Parathyroid adenoma (tissue), 2 donors: ENCODE data around the gene ZNF678.

Experiments used
- H2AFZ ChIP-seq: fragments of 300-600 bp; sonication (generic); one replicate; pipeline ENCODE4 v1.7.0; 2017; ENCODE audit warnings: antibody characterized with exemption, mild to moderate bottlenecking
- H3K27ac ChIP-seq: fragments of 300-600 bp; sonication (generic); one replicate; pipeline ENCODE4 v1.7.0; 2017
- H3K27me3 ChIP-seq: fragments of 300-600 bp; sonication (generic); one replicate; pipeline ENCODE4 v1.7.0; 2017; ENCODE audit warnings: low read length; ENCODE audit not compliant: control insufficient read depth, insufficient read depth
- H3K36me3 ChIP-seq: fragments of 300-600 bp; sonication (generic); one replicate; pipeline ENCODE4 v1.7.0; 2017; ENCODE audit warnings: low read length; ENCODE audit not compliant: control insufficient read depth, insufficient read depth
- H3K4me1 ChIP-seq: fragments of 300-600 bp; sonication (generic); one replicate; pipeline ENCODE4 v1.7.0; 2017; ENCODE audit warnings: control low read depth
- H3K4me2 ChIP-seq: fragments of 300-600 bp; sonication (generic); one replicate; pipeline ENCODE4 v1.7.0; 2017; ENCODE audit warnings: low read length
- H3K4me3 ChIP-seq: fragments of 300-600 bp; sonication (generic); one replicate; pipeline ENCODE4 v1.7.0; 2017; ENCODE audit warnings: low read depth, low read length
- H3K79me2 ChIP-seq: fragments of 300-600 bp; sonication (generic); one replicate; pipeline ENCODE4 v1.7.0; 2017; ENCODE audit warnings: control low read depth
- H3K9ac ChIP-seq: fragments of 300-600 bp; sonication (generic); one replicate; pipeline ENCODE4 v1.7.0; 2017; ENCODE audit warnings: mild to moderate bottlenecking
- H3K9me3 ChIP-seq: fragments of 300-600 bp; sonication (generic); one replicate; pipeline ENCODE4 v1.7.0; 2017; ENCODE audit warnings: low read length; ENCODE audit not compliant: control insufficient read depth
- CTCF ChIP-seq: fragments of 300-600 bp; sonication (generic); IDR thresholded peaks from one replicate; pipeline ENCODE4 v1.7.0; 2017; ENCODE audit warnings: antibody characterized with exemption, mild to moderate bottlenecking
- donor health status: primary hyperparathyroidism.

The ZNF678 gene

DNA sequence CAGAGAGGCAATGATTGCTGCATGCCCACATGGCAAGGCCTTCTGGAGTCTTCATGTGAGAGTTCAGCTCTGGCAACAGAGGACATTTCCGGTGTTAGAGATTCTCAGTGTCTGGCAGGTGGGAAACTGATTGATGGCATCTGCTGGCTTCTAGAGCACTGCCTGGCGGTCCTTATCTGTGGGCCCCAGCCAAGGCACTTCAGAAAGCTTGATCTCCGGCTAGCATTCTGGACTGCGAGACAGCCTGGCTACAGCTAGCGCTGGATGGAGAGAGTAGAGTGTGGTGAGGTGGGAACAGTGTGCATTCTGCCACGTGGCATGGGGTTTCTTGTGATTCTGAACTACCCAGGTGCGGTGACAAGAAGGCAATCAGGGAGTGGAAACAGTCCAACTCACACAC is 9.4 kb downstream of the ZNF678 start:
- no peak overlapping the region for H2AFZ ChIP-seq
- no peak overlapping the region for H3K4me3 ChIP-seq
- H3K79me2 ChIP-seq: no peaks in the 10 kb centered on the region
- no peak overlapping the region for H3K9ac ChIP-seq
- H3K27me3 ChIP-seq: no peaks in the 10 kb centered on the region
- H3K9me3 ChIP-seq: no peaks in the 10 kb centered on the region
- no peaks in the 10 kb centered on the region for H3K36me3 ChIP-seq
- no peak for TF ChIP-seq CTCF
- no peak overlapping the region for H3K4me2 ChIP-seq
- no peak overlapping the region for H3K27ac ChIP-seq
- no peaks in the 10 kb centered on the region for H3K4me1 ChIP-seq

- Histone ChIP-seq H3K79me2 (peaks cover 2% of the 10 kb centered on the region), H3K27me3 (no peaks in the 10 kb centered on the region), H3K27ac (no peak overlapping the region), H3K4me2 (no peak overlapping the region), H2AFZ (no peak overlapping the region), H3K9ac (no peak overlapping the region), H3K9me3 (no peaks in the 10 kb centered on the region), H3K36me3 (no peaks in the 10 kb centered on the region), H3K4me1 (no peaks in the 10 kb centered on the region), H3K4me3 (no peak overlapping the region)
- TF ChIP-seq CTCF: no peak
These were observed 11.6 kb downstream of the ZNF678 start for GRCh38 chr1:227574926-227575325.

- H3K27me3 ChIP-seq: no peaks in the 10 kb centered on the region
- H3K4me2 ChIP-seq: no peak overlapping the region
- H3K79me2 ChIP-seq: peaks cover 2% of the 10 kb centered on the region
- no peak overlapping the region for H2AFZ ChIP-seq
- no peak overlapping the region for H3K4me3 ChIP-seq
- H3K9ac ChIP-seq: no peak overlapping the region
- H3K4me1 ChIP-seq: no peaks in the 10 kb centered on the region
- no peak overlapping the region for H3K27ac ChIP-seq
- no peaks in the 10 kb centered on the region for H3K36me3 ChIP-seq
- H3K9me3 ChIP-seq: no peaks in the 10 kb centered on the region
- no peak for TF ChIP-seq CTCF
These were observed 12.8 kb downstream of the ZNF678 start for GRCh38 chr1:227576189-227576588.

DNA sequence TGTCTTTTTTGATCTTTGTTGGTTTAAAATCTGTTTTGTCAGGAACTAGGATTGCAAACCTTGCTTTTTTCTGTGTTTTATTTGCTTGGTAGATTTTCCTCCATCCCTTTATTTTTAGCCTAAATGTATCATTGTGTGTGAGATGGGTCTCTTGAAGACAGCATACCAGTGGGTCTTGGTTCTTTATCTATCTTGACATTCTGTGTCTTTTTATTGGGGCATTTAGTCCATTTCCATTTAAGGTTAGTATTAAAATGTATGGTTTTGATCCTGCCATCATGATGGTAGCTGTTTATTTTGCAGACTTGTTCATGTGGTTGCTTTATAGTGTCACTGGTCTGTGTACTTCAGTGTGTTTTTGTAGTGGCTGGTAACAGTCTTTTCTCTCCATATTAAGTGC is 14.1 kb downstream of the ZNF678 start:
- no peak overlapping the region for H3K4me3 ChIP-seq
- no peak overlapping the region for H2AFZ ChIP-seq
- no peak overlapping the region for H3K9ac ChIP-seq
- no peak overlapping the region for H3K27ac ChIP-seq
- peaks cover 2% of the 10 kb centered on the region for H3K79me2 ChIP-seq
- no peaks in the 10 kb centered on the region for H3K36me3 ChIP-seq
- H3K4me2 ChIP-seq: no peak overlapping the region
- H3K4me1 ChIP-seq: no peaks in the 10 kb centered on the region
- no peaks in the 10 kb centered on the region for H3K9me3 ChIP-seq
- no peak for TF ChIP-seq CTCF
- no peaks in the 10 kb centered on the region for H3K27me3 ChIP-seq

- H3K4me2 ChIP-seq: no peak overlapping the region
- H3K4me1 ChIP-seq: no peaks in the 10 kb centered on the region
- H3K9me3 ChIP-seq: no peaks in the 10 kb centered on the region
- no peak overlapping the region for H3K4me3 ChIP-seq
- no peaks in the 10 kb centered on the region for H3K79me2 ChIP-seq
- H3K27ac ChIP-seq: no peak overlapping the region
- TF ChIP-seq CTCF: no peak
- no peak overlapping the region for H3K9ac ChIP-seq
- H2AFZ ChIP-seq: no peak overlapping the region
- no peaks in the 10 kb centered on the region for H3K36me3 ChIP-seq
- H3K27me3 ChIP-seq: no peaks in the 10 kb centered on the region
These were observed 20.0 kb downstream of the ZNF678 start for GRCh38 chr1:227583354-227583753.
